Tibial nerve (tissue), 4 donors: Measurements from ENCODE around the gene PKP1. TPM values are rescaled to one million over a fixed set of nuclear protein-coding genes. Genes with fewer than 3 reads are reported as not detected.

ENCODE experiments used
- DNase-seq, 2 donors: peaks; one replicate each; pipeline ENCODE4 v3.0.0-alpha.2; 2019; ENCODE audit warnings: low spot score in 2 of 2
- H3K27ac ChIP-seq, 4 donors: fragments of 200-600 bp; sonication (generic) in 3 of 4; one replicate each; pipeline ENCODE4 v1.5.1; 2017 to 2019; ENCODE audit warnings: mild to moderate bottlenecking in 1 of 4
- H3K27me3 ChIP-seq, 2 donors: fragments of 200-600 bp; sonication (generic) in 1 of 2; one replicate each; pipeline versions ENCODE4 v1.5.1 to v1.6.0; 2017 to 2019
- H3K36me3 ChIP-seq, 3 donors: fragments of 200-600 bp; sonication (generic); one replicate each; pipeline ENCODE4 v1.5.1; 2018 to 2019
- H3K4me1 ChIP-seq, 4 donors: fragments of 200-600 bp; sonication (generic) in 3 of 4; one replicate each; pipeline ENCODE4 v1.5.1; 2017 to 2019
- H3K4me3 ChIP-seq, 4 donors: fragments of 200-600 bp; sonication (generic) in 3 of 4; one replicate each; pipeline ENCODE4 v1.5.1; 2017 to 2019; ENCODE audit warnings: mild to moderate bottlenecking in 1 of 4, moderate library complexity in 1 of 4
- H3K9me3 ChIP-seq, 4 donors: fragments of 200-600 bp; sonication (generic) in 3 of 4; one replicate each; pipeline ENCODE4 v1.5.1; 2017 to 2019
- CTCF ChIP-seq, 5 experiments: fragments of 200-600 bp in 3 of 5; fragments of 450-650 bp in 2 of 5; sonication (generic) in 3 of 5; IDR thresholded peaks; one replicate each; pipeline ENCODE4 v1.5.1; 2016 to 2019; ENCODE audit warnings: antibody characterized with exemption in 5 of 5, mild to moderate bottlenecking in 3 of 5, moderate library complexity in 2 of 5
- EP300 ChIP-seq, 2 donors: sonication (generic); formaldehyde crosslinking; IDR thresholded peaks; one replicate each; pipeline ENCODE4 v1.6.1; 2017; ENCODE audit warnings: antibody characterized with exemption in 2 of 2, mild to moderate bottlenecking in 1 of 2
- POLR2A ChIP-seq, 2 donors: fragments of 450-650 bp; IDR thresholded peaks; one replicate each; pipeline ENCODE4 v1.6.1; 2017; ENCODE audit warnings: antibody characterized with exemption in 2 of 2, mild to moderate bottlenecking in 2 of 2, moderate library complexity in 2 of 2
- WGBS, 2 donors: methylation state at CpG; one replicate each; pipeline ENCODE4 v1.1.5; 2018; 5-methylcytosine and 5-hydroxymethylcytosine counted together
- total RNA-seq, 4 donors: library from RNA; depleted of rRNA; stranded (reverse); fragments of >200 nt; gene quantifications; one replicate each; pipeline ENCODE4 v1.1.0, GENCODE V29; 2016

PKP1 gene
- total RNA-seq, 4 donors from 2014 or later: 0.22 to 0.90 (median 0.39) TPM; not detected in 1

GRCh38 chr1:201332021-201332420 is 48.7 kb downstream of the PKP1 start:
- Histone ChIP-seq H3K27ac (no peak overlapping the region), H3K4me3 (no peak overlapping the region), H3K9me3 (no peaks in the 10 kb centered on the region), H3K27me3 (no peaks in the 10 kb centered on the region), H3K36me3 (no peaks in the 10 kb centered on the region), H3K4me1 (no peaks in the 10 kb centered on the region)
- 91 to 96% methylated on average over 8 of the region's 8 CpGs for WGBS, 2 donors
- TF ChIP-seq POLR2A (IDR thresholded peaks at IDR 0.05) (no peak), CTCF (IDR thresholded peaks at IDR 0.05) (no peak), EP300 (IDR thresholded peaks at IDR 0.05) (no peak)
- DNase-seq: no peak

DNA sequence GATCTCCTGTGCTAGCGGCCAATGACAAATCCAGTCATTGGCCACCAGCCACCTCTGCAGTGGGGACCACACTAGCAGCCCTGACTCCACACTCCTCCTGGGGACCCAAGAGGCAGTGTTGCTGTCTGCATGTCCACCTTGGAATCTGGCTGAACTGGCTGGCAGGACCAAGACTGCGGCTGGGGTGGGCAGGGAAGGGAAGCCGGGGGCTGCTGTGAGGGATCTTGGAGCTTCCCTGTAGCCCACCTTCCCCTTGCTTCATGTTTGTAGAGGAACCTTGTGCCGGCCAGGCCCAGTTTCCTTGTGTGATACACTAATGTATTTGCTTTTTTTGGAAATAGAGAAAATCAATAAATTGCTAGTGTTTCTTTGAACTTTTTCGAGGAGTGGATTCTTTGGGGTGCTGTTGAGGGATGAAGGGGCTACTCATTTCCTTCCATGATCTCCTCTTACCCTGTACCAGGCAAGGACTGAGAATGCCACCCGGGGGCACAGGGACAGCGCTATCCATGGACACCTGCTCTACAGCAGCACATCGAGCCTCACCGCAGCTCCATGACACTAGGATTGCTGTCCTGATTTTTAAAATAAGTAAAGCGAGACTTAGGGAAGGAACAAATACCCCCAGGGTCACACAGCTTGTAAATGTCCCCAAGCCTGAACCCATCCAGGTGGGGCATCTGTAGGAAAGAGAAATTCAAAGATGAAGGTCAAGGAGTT is 49.5 kb downstream of the PKP1 start:
- WGBS, 2 donors: 93 to 94% methylated on average over 9 to 10 of the region's 10 CpGs

DNA sequence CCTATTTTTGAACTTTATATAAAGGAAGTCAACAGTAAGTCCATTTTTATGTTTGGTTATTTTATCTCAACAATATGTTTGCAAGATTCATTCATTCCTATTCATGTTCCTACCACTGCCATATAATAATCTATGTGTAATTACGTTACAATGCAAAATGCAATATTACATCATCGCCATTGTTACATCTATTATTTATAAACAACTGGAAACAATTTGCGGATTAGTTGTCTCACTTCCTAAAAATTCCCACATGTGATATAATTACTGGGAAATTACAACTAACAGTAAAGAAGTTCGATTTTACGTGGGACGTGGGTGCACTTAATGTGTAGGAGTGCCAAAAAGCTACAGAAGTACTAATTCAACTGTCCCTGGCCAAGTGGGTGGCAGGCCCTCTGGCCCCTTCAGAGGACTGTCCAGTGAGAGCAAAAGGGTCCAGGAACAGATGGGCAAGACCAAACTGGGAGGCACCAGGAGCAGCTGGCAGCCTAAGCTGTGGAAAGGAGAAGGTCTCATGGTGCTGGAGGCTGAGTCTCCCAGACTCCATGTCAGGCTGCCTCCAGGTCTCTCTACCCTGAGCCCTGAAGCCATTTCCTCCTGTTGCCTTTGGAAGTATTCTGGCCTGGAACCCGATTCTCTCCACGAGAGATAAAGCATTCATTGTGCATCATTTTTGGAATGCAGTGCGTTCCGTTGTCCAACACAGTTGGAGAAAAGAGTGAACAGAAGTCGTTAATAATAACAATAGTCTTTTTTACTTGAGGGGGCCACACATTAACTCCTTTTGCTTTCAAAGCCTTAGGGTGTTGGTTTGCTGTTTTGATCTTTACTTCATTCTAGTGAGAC is 51.2 kb downstream of the PKP1 start:
- no peak overlapping the region for H3K4me3 ChIP-seq
- H3K9me3 ChIP-seq: no peaks in the 10 kb centered on the region
- TF ChIP-seq CTCF (IDR thresholded peaks at IDR 0.05) (no peak), EP300 (IDR thresholded peaks at IDR 0.05) (no peak), POLR2A (IDR thresholded peaks at IDR 0.05) (no peak)
- no peaks in the 10 kb centered on the region for H3K27me3 ChIP-seq
- no peaks in the 10 kb centered on the region for H3K4me1 ChIP-seq
- 44 to 48% methylated on average over 11 of the region's 11 CpGs for WGBS, 2 donors
- H3K27ac ChIP-seq: no peak overlapping the region
- no peaks in the 10 kb centered on the region for H3K36me3 ChIP-seq
- DNase-seq: no peak

More for the DNA sequence above, 49.5 kb downstream of the PKP1 start:
- no peaks in the 10 kb centered on the region for H3K27me3 ChIP-seq
- no peaks in the 10 kb centered on the region for H3K36me3 ChIP-seq
- no peak overlapping the region for H3K4me3 ChIP-seq
- TF ChIP-seq CTCF (IDR thresholded peaks at IDR 0.05): no peak
- TF ChIP-seq POLR2A (IDR thresholded peaks at IDR 0.05): no peak
- TF ChIP-seq EP300 (IDR thresholded peaks at IDR 0.05): no peak
- H3K27ac ChIP-seq: no peak overlapping the region
- H3K4me1 ChIP-seq: no peaks in the 10 kb centered on the region
- DNase-seq: no peak
- H3K9me3 ChIP-seq: no peaks in the 10 kb centered on the region

DNA sequence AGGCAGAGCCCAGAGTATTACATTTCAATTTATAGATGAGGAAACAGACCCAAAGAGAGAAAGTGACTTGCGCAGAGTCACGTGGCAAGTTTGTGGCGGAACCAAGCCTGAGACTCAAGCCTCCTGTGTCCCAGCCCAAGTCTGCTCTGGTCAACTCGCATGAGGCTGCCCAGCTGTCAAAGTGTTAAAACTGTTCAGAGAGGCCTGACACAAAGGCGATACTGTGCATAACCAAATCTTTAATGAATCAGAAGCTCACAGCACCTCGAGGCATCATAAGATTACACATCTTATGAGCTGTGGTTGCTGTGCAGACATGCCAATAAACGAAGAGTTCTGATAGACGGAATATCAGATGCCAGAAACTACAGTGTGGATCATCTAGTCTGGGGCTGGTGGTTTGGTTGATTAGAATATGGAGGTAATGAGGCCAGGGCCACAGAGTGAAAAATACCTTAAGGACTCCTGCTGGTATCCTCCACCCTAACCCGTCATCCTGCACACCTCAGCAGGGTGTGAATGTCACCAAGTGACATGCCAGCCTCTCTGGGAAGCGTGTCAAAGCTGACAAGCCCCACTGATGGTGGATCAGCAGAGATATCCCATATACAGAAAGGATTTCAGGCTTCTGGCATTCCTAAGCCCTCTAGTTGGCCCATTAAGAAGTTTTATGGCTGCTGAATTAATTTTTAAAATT is 52.0 kb downstream of the PKP1 start:
- no peaks in the 10 kb centered on the region for H3K27me3 ChIP-seq
- no peak overlapping the region for H3K27ac ChIP-seq
- H3K9me3 ChIP-seq: no peaks in the 10 kb centered on the region
- 54 to 64% methylated on average over 10 of the region's 10 CpGs for WGBS, 2 donors
- H3K36me3 ChIP-seq: no peaks in the 10 kb centered on the region
- H3K4me1 ChIP-seq: no peaks in the 10 kb centered on the region
- no peak for TF ChIP-seq CTCF (IDR thresholded peaks at IDR 0.05)
- TF ChIP-seq EP300 (IDR thresholded peaks at IDR 0.05): no peak
- TF ChIP-seq POLR2A (IDR thresholded peaks at IDR 0.05): no peak
- no peak overlapping the region for H3K4me3 ChIP-seq
- no peak for DNase-seq
